Measurements from ENCODE around the gene POLR2J2.
"Not testable (repeated sequence)": the region's sequence is repeated elsewhere in the genome, so short reads cannot be mapped to it uniquely, and the experiment has no call there.

GRCh38 chr7:102682560-102682959 lies 11.1 kb upstream of the POLR2J2 start:
- TF ChIP-seq CTCF (conservative IDR thresholded peaks at IDR 0.05; ENCODE audit: low read depth, low read length); EZH2 (IDR thresholded peaks at IDR 0.05; ENCODE audit: borderline replicate concordance, low read depth, low read length, poor library complexity, severe bottlenecking): not testable (repeated sequence)

Data from A673 (cell line).